Left ventricle myocardium inferior (tissue), 1 donor: ENCODE measurements around the gene CAPN5. TPM values are rescaled to one million over a fixed set of nuclear protein-coding genes. Genes with fewer than 3 reads are reported as not detected.

ENCODE experiments used
- DNase-seq: peaks from one replicate; pipeline ENCODE4 v3.0.0-alpha.2; 2020
- H3K27ac ChIP-seq: fragments of 200-600 bp; replicated peaks from 2 replicates; pipeline ENCODE4 v1.8.0; 2021
- H3K27me3 ChIP-seq: fragments of 200-600 bp; 2 replicates; pipeline ENCODE4 v1.8.0; 2021; ENCODE audit warnings: low read depth
- H3K36me3 ChIP-seq: fragments of 200-600 bp; 2 replicates; pipeline ENCODE4 v1.8.0; 2021
- H3K4me1 ChIP-seq: fragments of 200-600 bp; 2 replicates; pipeline ENCODE4 v1.8.0; 2021
- H3K4me3 ChIP-seq: fragments of 200-600 bp; 2 replicates; pipeline ENCODE4 v1.8.0; 2021; ENCODE audit warnings: mild to moderate bottlenecking, moderate library complexity
- H3K9me3 ChIP-seq: fragments of 200-600 bp; replicated peaks from 2 replicates; pipeline ENCODE4 v1.8.0; 2021
- intact Hi-C: fragments of 100-400 bp; cut with micrococcal nuclease; formaldehyde crosslinking; loops from one replicate; pipeline ENCODE4 v1.11.0; 2022
- total RNA-seq: library from RNA; stranded (reverse); fragmentation: NEBNext Ultra II Directional; extraction: Animal tissue kit (Norgen Biotek cat#: 25700); gene quantifications from one replicate; pipeline ENCODE4 v1.2.1, GENCODE V29; 2021
- TF ChIP-seq, protein P1 (sequence below): fragments of 200-600 bp; IDR thresholded peaks from 2 replicates; pipeline ENCODE4 v1.8.0; 2021; ENCODE audit warnings: antibody characterized with exemption, mild to moderate bottlenecking, borderline replicate concordance
- donor health status: DM: no; HTN: yes; CAD: no; lungs with severe emphysema.

The CAPN5 gene
- total RNA-seq, 1 donor from 2014 or later: 2.3 TPM

DNA sequence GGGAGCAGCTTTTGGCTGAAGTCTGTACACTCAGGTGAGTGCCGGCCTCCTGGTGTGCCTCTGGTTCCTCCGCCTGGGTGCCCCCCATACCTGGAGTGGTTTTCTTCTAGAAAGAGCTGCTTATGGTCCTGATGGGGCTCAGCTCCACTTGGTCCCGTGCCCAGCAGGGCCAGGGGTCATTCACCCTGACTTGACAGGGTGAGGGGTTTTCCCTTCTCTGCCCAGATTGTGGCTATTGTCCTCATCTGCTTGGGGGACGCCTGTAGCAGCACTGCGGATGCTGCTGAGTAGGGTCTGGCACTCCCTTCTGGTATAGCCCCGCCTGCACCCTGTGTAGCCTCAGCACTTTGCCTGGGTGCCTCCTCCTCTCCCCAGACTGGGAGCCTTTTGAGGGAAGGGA is 44.1 kb downstream of the CAPN5 start:
- no peaks in the 10 kb centered on the region for H3K36me3 ChIP-seq
- TF ChIP-seq, protein P1, sequence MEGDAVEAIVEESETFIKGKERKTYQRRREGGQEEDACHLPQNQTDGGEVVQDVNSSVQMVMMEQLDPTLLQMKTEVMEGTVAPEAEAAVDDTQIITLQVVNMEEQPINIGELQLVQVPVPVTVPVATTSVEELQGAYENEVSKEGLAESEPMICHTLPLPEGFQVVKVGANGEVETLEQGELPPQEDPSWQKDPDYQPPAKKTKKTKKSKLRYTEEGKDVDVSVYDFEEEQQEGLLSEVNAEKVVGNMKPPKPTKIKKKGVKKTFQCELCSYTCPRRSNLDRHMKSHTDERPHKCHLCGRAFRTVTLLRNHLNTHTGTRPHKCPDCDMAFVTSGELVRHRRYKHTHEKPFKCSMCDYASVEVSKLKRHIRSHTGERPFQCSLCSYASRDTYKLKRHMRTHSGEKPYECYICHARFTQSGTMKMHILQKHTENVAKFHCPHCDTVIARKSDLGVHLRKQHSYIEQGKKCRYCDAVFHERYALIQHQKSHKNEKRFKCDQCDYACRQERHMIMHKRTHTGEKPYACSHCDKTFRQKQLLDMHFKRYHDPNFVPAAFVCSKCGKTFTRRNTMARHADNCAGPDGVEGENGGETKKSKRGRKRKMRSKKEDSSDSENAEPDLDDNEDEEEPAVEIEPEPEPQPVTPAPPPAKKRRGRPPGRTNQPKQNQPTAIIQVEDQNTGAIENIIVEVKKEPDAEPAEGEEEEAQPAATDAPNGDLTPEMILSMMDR: no peak
- H3K27ac ChIP-seq: no peak overlapping the region
- intact Hi-C loops: no loop called here
- no peaks in the 10 kb centered on the region for H3K9me3 ChIP-seq
- DNase-seq: no peak
- H3K4me1 ChIP-seq: peaks cover 12% of the 10 kb centered on the region
- no peak overlapping the region for H3K4me3 ChIP-seq
- no peaks in the 10 kb centered on the region for H3K27me3 ChIP-seq

DNA sequence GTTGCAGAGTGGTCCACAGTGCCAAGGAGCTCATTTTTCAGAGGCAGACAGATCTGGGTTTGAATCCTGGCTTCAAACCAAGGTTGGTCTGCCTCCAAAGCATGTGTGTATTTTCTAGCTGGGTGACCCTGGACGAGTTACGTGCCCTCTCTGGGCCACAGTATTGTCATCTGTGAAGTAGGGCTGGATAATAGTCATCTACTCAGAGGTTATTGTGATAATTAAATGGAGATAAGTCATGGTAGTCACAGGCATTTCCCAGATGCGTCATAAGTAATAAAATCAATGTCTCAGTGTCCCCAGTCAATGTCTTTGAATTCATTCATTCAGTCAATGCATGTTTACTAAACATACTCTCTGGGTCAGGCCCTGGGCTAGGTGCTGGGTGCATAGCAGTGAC is 44.5 kb downstream of the CAPN5 start:
- intact Hi-C loops: no loop called here
- Histone ChIP-seq H3K27me3 (no peaks in the 10 kb centered on the region), H3K27ac (no peak overlapping the region), H3K4me1 (peaks cover 12% of the 10 kb centered on the region), H3K9me3 (no peaks in the 10 kb centered on the region), H3K4me3 (no peak overlapping the region), H3K36me3 (no peaks in the 10 kb centered on the region)
- TF ChIP-seq, protein P1: no peak
- DNase-seq: no peak

DNA sequence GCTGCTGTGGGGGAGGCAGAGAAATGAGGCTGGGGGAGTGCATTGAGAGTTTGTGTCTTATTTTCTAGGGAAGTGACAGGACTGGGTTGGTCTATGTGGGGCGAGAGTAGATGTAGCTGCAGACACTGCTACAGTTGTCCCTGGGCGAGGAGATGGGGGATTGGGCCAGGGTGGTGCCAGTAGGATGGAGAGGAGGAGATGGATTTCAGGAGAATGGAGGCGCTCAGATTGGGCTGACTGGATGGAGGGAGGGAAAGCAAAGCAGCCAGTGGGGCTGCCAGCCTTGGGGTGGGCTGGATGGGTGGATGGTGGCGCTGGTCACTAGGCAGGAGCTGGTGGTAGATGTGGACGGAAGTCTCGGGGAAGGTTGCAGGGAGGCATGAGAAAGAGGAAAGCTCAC is 45.2 kb downstream of the CAPN5 start:
- Histone ChIP-seq H3K4me1 (peaks cover 12% of the 10 kb centered on the region), H3K27ac (no peak overlapping the region), H3K4me3 (no peak overlapping the region), H3K27me3 (no peaks in the 10 kb centered on the region), H3K36me3 (no peaks in the 10 kb centered on the region), H3K9me3 (no peaks in the 10 kb centered on the region)
- DNase-seq: no peak
- TF ChIP-seq, protein P1: no peak
- intact Hi-C loops: no loop called here

DNA sequence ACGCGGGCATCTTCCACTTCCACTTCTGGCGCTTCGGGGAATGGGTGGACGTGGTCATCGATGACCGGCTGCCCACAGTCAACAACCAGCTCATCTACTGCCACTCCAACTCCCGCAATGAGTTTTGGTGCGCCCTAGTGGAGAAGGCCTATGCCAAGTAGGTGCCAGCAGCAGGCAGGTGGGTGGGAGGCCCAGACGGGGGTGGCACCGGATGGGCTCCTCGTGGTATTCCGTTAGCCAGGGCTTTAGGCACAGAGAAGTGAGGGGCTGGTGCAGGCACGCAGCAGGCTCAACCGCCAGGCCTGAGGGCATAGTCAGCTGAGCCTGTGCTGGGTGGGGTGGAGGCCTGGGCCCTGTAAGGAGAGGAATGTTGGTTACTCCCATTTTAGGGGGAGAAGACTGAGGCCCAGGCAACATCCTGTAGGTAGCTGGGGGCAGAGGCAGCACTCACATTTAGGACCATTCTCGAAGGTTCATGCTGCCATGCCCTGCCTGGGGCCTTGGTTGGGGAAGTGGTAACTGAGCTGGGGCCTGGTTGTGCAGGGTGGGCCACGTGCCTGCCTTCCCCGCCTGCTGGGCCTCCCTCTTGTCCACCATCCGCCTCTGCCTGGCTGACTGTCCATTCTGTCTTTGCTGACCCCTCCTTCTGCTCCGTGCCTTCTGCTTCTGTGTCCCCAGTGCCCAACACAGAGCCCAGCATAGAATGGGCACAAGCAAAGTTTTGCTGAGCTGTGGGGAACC is 46.0 kb downstream of the CAPN5 start:
- intact Hi-C loops: no loop called here
- TF ChIP-seq, protein P1: no peak
- H3K9me3 ChIP-seq: no peaks in the 10 kb centered on the region
- no peak overlapping the region for H3K4me3 ChIP-seq
- no peak for DNase-seq
- no peaks in the 10 kb centered on the region for H3K36me3 ChIP-seq
- H3K4me1 ChIP-seq: peaks cover 10% of the 10 kb centered on the region
- no peaks in the 10 kb centered on the region for H3K27me3 ChIP-seq
- no peak overlapping the region for H3K27ac ChIP-seq

DNA sequence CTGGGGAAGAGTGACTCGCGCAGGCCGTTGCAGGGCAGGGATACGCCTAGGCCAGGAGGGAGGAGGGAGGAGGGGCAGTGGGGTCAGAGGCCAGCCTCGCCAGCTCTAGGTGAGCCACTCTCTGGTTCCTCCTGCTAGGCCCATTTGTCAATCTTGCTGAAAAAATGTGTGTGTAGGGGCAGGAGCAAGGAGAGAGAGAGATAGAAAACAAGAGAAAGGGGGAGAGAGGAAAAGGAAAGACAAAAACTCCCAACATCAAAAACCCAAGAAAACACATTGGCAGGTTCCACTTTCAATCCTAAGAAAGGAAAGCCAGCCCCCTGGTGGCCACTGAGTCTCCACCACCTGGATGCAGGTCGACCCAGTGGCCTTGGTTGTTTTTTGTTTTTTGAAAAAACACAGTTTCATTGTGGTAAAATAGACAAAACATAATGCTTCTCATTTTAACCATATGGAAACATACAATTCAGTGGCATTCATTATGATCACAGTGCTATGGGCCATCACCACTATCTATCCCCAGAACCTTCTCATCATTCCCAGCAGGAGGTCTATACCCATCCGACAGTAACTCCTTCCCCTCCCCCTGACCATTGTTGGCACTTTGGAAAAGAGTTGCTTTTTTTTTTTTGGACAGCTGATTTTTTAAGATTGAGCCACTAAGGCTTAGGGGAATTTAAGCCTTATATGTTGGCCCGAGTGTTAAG is 46.8 kb downstream of the CAPN5 start:
- Histone ChIP-seq H3K9me3 (no peaks in the 10 kb centered on the region), H3K4me3 (no peak overlapping the region), H3K27ac (no peak overlapping the region), H3K27me3 (no peaks in the 10 kb centered on the region), H3K36me3 (no peaks in the 10 kb centered on the region), H3K4me1 (peaks cover 5% of the 10 kb centered on the region)
- DNase-seq: no peak
- TF ChIP-seq, protein P1: peak; percentile 63
- intact Hi-C loops: no loop called here
